ENCODE results near the gene MIAT.

DNA sequence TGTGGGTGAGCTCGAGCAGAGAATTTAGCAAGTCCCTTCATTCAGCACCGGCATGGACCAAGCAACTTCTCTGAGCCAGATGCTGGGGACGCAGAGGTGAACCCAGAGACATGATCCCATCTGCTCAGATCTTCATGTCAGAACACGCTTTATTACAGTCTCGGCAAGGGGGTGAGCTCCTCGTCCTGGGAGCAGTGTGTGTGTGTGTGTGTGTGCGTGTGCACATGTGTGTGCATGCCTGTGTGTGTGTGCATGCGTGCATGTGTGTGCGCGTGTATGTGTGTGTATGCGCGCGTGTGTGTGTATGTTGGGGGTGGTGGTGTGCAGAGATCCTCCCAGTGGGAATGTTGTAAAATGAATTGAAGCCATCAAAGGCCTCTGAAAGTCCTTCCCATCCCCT lies 9.8 kb downstream of the MIAT start:
- TF ChIP-seq, protein P1, sequence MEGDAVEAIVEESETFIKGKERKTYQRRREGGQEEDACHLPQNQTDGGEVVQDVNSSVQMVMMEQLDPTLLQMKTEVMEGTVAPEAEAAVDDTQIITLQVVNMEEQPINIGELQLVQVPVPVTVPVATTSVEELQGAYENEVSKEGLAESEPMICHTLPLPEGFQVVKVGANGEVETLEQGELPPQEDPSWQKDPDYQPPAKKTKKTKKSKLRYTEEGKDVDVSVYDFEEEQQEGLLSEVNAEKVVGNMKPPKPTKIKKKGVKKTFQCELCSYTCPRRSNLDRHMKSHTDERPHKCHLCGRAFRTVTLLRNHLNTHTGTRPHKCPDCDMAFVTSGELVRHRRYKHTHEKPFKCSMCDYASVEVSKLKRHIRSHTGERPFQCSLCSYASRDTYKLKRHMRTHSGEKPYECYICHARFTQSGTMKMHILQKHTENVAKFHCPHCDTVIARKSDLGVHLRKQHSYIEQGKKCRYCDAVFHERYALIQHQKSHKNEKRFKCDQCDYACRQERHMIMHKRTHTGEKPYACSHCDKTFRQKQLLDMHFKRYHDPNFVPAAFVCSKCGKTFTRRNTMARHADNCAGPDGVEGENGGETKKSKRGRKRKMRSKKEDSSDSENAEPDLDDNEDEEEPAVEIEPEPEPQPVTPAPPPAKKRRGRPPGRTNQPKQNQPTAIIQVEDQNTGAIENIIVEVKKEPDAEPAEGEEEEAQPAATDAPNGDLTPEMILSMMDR (IDR thresholded peaks at IDR 0.05): no peak
- no peak for TF ChIP-seq POLR2A (IDR thresholded peaks at IDR 0.05)
- no peak for TF ChIP-seq EP300 (IDR thresholded peaks at IDR 0.05)

All from tibial nerve (tissue), 4 donors.